M059J (cell line): Measurements from ENCODE around the gene KCNK10. TPM values are rescaled to one million over a fixed set of nuclear protein-coding genes. Genes with fewer than 3 reads are reported as not detected.

ENCODE experiments used
- DNase-seq: peaks from one replicate; pipeline ENCODE4 v3.0.0-alpha.2; 2012; ENCODE audit warnings: low read depth
- total RNA-seq: library from RNA; depleted of rRNA; stranded (reverse); fragments of >200 nt; shearing (Covaris generic); gene quantifications from 2 replicates; pipeline ENCODE4 v1.2.3, GENCODE V29; 2014

KCNK10 gene
- total RNA-seq, 1 experiment from 2014 or later: not detected

GRCh38 chr14:88228522-88229236 is 94.4 kb downstream of the KCNK10 start:
- DNase-seq: peak; percentile 10

DNA sequence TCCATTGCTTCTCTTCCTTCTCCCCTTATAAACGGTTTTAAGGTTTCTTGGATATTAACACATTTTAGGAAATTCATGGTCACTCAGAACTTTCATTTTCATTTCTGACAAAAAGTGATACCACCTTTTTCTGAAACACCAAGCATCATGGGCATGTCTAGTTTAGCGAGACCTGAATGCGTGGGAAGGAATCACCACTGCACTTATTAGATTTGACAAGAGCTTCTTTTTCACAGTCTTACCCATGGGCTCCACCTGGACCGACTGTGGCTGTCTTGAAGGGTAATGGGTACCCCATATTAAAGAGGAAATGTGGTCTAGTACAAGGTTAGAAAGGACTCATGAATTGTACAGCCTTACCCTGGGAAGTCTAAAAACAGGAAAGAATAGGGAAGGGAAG is 95.4 kb downstream of the KCNK10 start:
- no peak for DNase-seq

DNA sequence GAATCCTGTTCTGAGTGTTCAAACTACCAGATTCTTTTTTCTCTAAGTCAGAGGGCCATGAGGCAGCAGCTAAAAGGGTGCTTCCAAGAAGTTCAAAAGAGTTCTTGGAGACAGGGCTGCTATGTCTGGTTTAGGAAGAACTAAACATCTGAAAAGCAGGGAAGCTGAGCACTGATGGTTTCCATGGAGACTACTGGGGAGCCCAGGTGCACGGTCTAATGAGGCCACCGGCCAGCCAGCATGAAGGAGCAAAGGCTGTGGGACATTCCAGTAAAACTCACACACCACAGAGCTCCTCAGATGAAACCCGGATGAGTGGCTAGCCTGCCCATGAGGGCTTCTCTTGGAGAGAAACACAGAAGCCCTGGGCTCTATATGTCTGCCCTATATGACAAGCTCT is 97.3 kb downstream of the KCNK10 start:
- no peak for DNase-seq

DNA sequence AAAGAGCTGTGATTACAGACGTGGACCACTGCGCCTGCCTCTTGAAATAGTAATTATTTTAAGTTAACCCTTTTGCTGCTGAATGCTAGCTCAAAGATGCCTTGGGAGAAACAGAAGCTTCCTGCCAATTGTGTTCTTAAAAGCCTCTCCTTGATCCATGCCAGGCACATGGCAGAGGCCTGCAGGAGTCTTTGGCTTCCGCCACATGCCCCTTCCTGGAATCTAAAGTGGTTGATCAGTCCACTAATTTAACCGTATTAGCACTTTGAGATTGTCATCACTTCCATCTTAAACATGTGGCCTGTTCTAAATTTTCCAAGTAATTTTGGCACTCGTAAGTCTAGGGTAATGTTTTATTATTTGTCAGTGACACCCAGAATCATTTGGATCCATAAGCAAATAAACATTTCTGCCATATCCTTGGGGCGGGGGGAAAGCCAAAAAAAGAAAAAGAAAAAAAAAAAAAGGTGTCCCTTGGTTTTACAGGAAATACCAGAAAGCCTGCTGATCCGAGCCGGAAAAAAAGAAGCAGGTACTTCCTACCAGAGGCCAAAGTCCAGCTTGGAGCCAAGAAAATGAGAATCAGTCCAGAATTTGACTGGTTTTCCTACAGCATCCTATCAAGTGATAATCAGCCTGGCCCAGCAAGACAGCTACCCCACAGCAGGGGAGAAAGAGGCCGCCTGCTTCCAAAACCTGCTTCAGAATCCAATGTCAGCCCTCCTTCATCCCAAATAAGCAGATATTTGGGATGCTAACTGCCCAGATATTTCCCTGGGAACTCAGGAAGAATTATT is 104.8 kb downstream of the KCNK10 start:
- no peak for DNase-seq

GRCh38 chr14:88212691-88213090 is 110.4 kb downstream of the KCNK10 start:
- DNase-seq: no peak

- no peak for DNase-seq
These were observed 112.6 kb downstream of the KCNK10 start for GRCh38 chr14:88210426-88210825.

DNA sequence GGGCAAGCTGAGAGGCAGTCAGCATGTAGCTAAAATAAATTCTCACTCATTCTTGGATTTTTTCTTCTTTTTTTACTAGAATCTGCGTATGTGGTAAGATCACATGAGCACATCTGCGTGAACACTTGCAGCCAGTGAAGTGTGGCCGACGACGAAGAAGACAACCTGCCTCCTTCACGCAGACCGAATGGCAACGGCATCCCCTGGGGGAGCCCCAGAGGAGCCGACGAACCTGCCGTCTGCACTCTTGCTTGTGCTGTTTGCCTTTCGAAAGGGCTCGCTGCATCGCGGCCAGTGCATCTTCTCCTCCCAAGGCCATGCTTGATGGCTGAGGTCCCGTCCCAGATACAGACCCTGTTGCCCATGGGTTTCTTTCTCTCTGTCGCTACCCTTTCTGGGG is 113.8 kb downstream of the KCNK10 start:
- no peak for DNase-seq

GRCh38 chr14:88208858-88209257 is 114.2 kb downstream of the KCNK10 start:
- DNase-seq: no peak

DNA sequence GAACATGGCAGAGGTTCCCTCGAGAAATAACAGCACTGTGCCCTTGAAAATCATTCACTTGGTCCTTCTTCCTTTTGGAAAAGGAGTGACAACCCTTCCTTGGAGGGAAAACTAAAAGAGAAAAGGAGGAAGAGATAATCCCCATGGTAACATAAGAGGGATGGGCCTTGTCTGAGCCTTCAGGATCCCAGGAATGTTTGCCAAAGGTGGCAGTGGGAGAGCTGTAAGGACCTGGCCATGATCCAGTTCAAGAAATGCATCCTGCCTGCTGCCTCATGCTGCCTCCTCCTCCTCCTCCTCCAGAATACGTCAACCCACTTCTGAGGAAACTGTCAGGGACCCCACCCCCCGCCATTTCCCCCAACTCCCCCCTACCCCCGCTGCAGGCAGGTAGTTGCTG is 118.8 kb downstream of the KCNK10 start:
- no peak for DNase-seq

GRCh38 chr14:88203291-88203690 is 119.8 kb downstream of the KCNK10 start:
- DNase-seq: no peak

DNA sequence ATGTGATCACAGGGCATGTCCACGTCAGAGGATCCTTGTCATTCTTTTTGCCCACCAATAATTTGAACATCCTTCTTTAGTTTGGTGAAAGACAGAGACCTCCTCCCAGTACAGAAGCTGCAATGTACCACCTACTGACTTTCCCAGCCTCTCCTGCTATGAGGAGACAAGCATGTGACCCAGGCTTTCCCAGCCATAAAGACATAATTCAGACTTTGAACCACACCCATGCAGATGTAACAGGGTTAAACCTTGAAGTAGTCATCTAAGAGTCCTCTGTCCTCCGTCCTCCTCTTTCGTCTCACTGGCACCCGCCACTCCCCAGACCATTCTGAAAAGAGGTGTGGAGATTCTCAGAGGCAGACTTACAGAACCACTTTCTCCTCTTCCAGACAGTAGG is 120.8 kb downstream of the KCNK10 start:
- DNase-seq: no peak

- DNase-seq: no peak
These were observed 121.2 kb downstream of the KCNK10 start for GRCh38 chr14:88201851-88202250.

DNA sequence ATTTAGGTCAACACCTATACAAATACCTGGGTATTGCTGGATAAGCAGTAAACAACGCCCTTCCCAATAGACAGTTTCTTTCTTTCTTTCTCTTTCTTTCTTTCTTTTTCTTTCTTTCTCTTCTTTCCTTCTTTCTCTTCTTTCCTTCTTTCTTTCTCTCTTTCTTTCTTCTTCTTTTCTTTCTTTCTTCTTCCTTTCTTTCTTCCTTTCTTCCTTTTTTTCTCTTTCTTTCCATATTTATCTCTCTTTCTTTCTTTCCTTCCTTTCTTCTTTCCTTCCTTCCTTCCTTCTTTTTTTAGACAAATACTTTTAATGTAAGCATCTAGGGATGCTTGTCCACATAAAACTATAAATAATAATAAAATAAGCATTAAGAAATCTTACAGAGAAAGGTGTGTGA is 123.2 kb downstream of the KCNK10 start:
- DNase-seq: no peak

DNA sequence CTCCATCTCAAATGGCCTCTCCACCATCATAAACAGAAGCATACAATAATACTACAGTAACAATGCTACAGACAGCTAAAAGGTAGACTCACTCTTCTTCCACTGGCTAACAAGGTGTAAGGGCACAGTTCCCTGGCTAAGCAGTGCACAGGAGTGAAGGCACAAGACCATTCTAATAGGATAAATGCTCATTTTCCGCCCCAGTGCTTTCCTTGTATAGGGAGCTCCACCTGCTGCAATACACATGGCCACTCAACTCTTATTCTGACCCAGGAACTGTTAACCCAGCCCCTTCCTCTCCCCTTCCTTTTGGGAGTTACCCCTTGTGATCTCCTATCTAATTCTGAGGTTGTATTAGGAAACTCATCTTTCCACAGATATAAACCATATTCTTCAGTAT is 124.6 kb downstream of the KCNK10 start:
- DNase-seq: no peak

DNA sequence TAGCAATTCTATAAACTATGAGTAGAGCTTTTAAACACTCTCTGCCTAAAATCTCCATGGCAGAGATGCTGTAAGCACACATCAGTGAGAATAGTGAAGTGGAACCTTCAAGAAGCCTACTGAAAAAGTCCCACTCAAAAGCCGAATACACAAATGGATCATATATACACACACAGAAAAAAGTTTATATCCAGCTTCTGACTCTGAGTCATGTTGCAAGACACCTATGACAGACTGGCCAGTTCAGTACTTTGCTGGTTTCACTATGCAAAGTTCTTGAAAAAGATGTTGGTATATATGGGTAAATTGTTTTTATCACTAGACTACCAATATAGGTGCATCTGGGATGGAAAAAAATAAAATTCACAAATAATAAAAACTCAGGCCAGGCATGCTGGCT is 126.1 kb downstream of the KCNK10 start:
- no peak for DNase-seq

GRCh38 chr14:88196116-88196890 is 126.8 kb downstream of the KCNK10 start:
- no peak for DNase-seq

DNA sequence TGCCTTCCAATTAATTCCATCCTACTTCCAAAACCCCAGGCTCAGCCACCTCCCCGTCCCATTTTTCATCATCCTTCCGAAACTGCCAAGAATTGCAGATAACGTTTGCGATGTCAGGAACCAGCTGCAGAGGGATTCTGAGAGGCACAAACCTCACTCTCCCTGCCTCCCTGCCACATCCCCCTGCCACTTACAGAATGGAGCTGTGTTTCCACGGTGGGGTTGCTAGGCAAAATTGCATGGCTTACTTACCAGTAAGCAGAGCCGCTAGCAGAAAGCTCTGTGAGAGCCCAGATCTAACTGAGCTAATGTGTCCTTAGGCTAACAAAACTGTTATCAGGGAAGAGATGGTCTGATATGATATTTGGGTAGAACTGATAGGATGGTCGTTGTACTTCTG is 127.4 kb downstream of the KCNK10 start:
- DNase-seq: no peak

DNA sequence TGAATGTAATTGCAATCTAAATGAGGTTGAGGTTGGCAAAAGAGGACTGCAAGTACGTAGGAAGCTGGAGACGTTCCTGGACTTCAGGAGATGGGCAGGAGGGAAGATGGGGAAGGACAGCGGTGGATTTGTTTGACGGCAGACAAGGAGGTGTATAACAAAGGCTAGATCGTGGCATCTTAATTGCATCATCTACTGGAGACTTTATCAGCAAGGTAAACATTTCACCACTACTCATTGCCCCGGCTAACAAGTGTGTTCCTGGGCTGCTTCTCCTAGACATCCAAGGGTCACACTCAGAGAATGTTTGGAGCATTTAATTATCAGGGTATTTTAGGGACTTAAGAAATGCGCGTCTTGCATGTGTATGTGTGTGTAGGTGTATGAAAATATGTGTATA is 128.5 kb downstream of the KCNK10 start:
- DNase-seq: no peak

- DNase-seq: no peak
These were observed 131.5 kb downstream of the KCNK10 start for GRCh38 chr14:88191605-88192004.

GRCh38 chr14:88189417-88190191 is 133.5 kb downstream of the KCNK10 start:
- peak; percentile 68 for DNase-seq

DNA sequence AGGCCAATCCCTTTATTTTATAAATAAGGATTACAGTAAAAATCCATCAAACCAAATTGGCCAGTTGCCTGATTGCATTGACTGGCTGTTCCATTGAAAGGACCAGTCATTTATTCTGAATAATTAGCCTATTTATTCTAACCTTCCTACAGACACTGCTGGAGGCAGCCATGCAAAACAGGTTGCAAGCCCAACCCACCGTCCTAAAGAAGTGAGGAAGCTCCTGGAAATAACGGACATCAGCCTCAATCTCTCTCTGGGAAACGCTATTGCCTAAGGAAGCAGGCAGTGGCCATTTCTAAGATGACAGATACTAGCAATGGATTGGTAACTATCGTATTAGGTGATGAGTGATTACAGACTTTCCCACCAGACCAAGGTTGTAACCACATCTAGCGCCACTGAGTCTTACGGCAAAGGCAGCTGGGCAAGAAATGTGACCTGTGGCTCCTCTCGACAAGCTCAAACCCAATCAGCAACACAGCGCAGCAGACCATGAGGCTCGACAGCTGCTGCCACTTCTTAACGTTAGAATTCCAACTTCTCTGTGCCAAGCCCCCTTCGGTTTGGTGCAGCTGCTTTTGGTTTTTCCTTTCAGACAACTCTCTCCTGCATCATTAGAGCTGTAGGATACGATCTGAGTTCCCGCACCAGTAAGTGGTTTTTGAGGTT is 134.2 kb downstream of the KCNK10 start:
- DNase-seq: no peak
